SU-DHL-6 (cell line): ENCODE data around the gene CHCHD1.

ENCODE experiments used
- CTCF ChIP-seq: fragments of 200-600 bp; sonication (generic); IDR thresholded peaks from one replicate; pipeline ENCODE4 v1.5.1; 2017; ENCODE audit warnings: antibody characterized with exemption, mild to moderate bottlenecking, low read length, moderate library complexity; ENCODE audit not compliant: insufficient read depth, poor library complexity, severe bottlenecking
- EZH2phosphoT487 ChIP-seq: fragments of 200-600 bp; sonication (generic), shearing (Covaris generic); conservative IDR thresholded peaks from 2 replicates; pipeline ENCODE4 v1.6.1; 2018; ENCODE audit warnings: mild to moderate bottlenecking, antibody characterized with exemption, low read length, moderate library complexity, mixed read lengths

DNA sequence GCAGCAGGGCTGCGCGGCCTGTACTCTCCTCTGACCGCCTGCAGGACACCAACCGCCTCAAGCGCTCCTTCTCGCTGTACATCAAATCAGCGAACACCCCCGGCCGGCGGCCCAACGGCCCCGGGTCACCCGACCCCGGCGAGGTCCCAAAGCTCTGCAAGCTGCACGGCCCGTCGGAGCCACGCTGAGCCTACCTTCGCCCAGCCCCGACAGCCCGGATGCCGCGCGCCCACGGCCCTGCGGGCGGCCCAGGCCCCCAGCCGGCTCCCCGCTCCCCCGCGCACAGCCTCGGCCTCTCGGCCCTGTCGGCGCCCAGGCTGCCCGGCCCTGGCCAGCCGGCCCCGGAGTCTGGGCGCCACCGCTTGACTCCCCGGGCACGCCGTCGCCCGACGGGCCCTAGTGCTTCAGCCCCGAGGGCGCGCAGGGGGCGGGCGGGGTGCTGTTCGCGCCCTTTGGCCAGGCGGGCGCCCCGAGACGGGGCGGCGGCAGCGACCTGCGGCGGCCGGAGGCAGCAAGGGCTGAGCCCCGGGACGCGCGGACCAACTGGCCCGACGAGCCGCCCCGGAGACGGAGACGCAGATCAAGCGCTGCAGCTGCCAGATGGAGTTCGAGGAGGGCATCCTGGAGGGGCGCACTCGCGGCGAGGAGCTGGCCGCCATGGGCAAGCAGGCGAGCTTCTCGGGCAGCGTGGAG is 48.8 kb upstream of the CHCHD1 start:
- TF ChIP-seq CTCF (no peak), EZH2phosphoT487 (no peak)
